Right atrium auricular region (tissue), 2 donors: ENCODE results near the gene MOGAT1. TPM values are rescaled to one million over a fixed set of nuclear protein-coding genes. Genes with fewer than 3 reads are reported as not detected.

Experiments
- DNase-seq: peaks from one replicate; pipeline ENCODE4 v3.0.0-alpha.2; 2019; ENCODE audit warnings: low spot score
- H3K27ac ChIP-seq, 2 donors: fragments of 200-600 bp; sonication (generic); 1 replicate in 1 of 2; 2 replicates in 1 of 2; pipeline ENCODE4 v1.5.1; 2016 to 2019
- H3K27me3 ChIP-seq, 2 donors: fragments of 200-600 bp; sonication (generic); one replicate each; pipeline versions ENCODE4 v1.5.1 to v1.6.0; 2017 to 2019
- H3K36me3 ChIP-seq: fragments of 200-600 bp; sonication (generic); one replicate; pipeline ENCODE4 v1.5.1; 2016
- H3K4me1 ChIP-seq, 2 donors: fragments of 200-600 bp; sonication (generic); one replicate each; pipeline versions ENCODE4 v1.5.1 to v1.6.0; 2017 to 2019
- H3K4me3 ChIP-seq, 2 donors: fragments of 200-600 bp; sonication (generic); 1 replicate in 1 of 2; 2 replicates in 1 of 2; pipeline ENCODE4 v1.5.1; 2017 to 2019; ENCODE audit warnings: mild to moderate bottlenecking in 1 of 2, moderate library complexity in 1 of 2
- H3K9me3 ChIP-seq, 2 donors: fragments of 200-600 bp; sonication (generic); one replicate each; pipeline ENCODE4 v1.5.1; 2019
- total RNA-seq, 2 donors: library from RNA; depleted of rRNA; stranded (reverse); fragments of >200 nt; gene quantifications; one replicate each; pipeline ENCODE4 v1.1.0, GENCODE V29; 2016
- TF ChIP-seq, protein P1 (sequence below), 2 donors: fragments of 200-600 bp; sonication (generic); IDR thresholded peaks; one replicate each; pipeline ENCODE4 v1.5.1; 2019; ENCODE audit warnings: antibody characterized with exemption in 2 of 2

MOGAT1 gene
- total RNA-seq, 2 donors from 2014 or later = not detected

DNA sequence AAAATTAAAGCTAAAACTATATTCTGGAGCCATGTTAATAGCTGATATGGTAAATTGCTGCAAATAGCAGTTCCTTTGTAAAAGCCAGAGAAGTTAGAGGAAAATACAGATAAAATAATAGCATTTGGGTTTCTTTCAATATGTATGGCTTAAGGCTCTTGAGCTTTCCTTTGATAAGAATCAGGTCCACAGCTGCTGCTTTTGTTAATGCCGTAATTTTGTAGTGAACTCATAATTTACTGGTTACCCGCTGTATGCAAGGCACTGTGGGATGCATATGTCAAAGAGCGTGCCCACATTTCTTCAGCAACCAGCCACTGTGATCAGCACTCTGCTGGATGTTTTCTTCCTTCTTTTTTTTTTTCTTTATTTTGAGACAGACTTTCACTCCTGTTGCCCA lies 79.1 kb downstream of the MOGAT1 start:
- Histone ChIP-seq H3K27ac (no peak overlapping the region), H3K36me3 (no peaks in the 10 kb centered on the region), H3K27me3 (no peaks in the 10 kb centered on the region), H3K4me1 (peaks cover 0 to 14% of the 10 kb centered on the region in 2 donors), H3K9me3 (no peaks in the 10 kb centered on the region), H3K4me3 (no peak overlapping the region)
- DNase-seq = no peak
- TF ChIP-seq, protein P1, sequence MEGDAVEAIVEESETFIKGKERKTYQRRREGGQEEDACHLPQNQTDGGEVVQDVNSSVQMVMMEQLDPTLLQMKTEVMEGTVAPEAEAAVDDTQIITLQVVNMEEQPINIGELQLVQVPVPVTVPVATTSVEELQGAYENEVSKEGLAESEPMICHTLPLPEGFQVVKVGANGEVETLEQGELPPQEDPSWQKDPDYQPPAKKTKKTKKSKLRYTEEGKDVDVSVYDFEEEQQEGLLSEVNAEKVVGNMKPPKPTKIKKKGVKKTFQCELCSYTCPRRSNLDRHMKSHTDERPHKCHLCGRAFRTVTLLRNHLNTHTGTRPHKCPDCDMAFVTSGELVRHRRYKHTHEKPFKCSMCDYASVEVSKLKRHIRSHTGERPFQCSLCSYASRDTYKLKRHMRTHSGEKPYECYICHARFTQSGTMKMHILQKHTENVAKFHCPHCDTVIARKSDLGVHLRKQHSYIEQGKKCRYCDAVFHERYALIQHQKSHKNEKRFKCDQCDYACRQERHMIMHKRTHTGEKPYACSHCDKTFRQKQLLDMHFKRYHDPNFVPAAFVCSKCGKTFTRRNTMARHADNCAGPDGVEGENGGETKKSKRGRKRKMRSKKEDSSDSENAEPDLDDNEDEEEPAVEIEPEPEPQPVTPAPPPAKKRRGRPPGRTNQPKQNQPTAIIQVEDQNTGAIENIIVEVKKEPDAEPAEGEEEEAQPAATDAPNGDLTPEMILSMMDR (IDR thresholded peaks at IDR 0.05) = no peak

DNA sequence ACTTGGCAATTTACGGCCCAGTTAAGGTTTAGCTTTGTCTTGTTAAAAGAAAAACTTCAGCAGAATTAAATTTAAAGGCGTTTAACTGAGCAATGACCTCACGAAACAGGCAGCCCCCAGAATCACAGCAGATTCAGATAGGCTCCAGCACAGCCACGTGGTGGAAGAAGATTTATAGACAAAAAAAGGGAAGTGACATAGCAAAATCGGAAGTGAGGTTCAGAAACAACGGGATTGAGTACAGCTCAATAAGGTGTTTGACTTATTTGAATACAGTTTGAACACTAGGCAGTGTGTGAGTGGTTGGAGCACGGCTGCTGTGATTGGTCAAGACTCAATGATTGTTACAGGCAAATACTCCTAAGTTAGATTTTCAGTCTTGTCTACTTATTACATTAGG lies 79.8 kb downstream of the MOGAT1 start:
- Histone ChIP-seq H3K4me3 (no peak overlapping the region), H3K9me3 (no peaks in the 10 kb centered on the region), H3K27me3 (no peaks in the 10 kb centered on the region), H3K27ac (no peak overlapping the region), H3K36me3 (no peaks in the 10 kb centered on the region), H3K4me1 (peaks cover 0 to 12% of the 10 kb centered on the region in 2 donors)
- TF ChIP-seq, protein P1 (IDR thresholded peaks at IDR 0.05) = no peak
- peak; percentile 30 for DNase-seq

DNA sequence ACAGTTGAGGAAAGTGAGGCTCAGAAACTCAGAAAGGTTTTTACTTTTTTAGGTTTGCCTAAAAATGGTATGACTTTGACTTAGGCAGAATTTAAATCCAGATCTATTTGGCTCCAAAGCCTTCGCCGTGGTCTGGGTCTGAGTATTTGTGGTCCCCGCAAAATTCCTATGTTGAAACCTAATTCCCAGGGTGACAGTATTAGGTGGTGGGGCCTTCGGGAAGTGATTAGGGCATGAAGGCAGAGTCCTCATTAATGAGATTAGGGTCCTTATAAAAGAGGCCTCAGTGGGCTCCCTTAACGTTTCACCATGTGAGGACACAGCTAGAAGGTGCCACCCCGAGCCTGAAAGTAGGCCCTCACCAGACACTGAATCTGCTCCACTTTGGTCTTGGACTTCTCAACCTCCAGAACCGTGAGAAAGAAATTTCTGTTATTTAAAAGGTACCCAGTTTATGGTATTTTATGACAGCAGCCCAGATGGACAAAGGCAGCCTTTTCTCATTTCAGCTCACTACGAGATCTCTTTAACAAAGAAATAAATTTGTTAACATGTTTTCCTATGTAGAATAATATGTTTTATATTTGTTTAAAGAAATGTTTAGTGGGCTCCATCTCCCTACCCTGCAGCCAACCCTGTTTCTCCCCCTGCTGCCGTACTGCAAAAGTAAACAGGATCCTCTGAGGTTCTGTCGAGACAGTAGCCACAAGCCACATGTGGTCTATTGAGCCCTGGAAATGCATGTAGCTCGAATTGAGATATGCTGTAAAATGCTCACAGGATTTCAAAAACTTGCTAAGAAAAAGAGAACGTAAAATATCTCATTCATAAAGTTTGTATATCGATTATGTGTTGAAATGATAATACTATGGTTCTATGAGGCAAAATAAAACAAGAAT lies 80.6 kb downstream of the MOGAT1 start:
- Histone ChIP-seq H3K4me3 (no peak overlapping the region), H3K4me1 (peaks cover 0 to 12% of the 10 kb centered on the region in 2 donors), H3K27ac (no peak overlapping the region), H3K9me3 (no peaks in the 10 kb centered on the region), H3K27me3 (no peaks in the 10 kb centered on the region), H3K36me3 (no peaks in the 10 kb centered on the region)
- peak; percentile 13 for DNase-seq
- TF ChIP-seq, protein P1 (IDR thresholded peaks at IDR 0.05) = no peak

DNA sequence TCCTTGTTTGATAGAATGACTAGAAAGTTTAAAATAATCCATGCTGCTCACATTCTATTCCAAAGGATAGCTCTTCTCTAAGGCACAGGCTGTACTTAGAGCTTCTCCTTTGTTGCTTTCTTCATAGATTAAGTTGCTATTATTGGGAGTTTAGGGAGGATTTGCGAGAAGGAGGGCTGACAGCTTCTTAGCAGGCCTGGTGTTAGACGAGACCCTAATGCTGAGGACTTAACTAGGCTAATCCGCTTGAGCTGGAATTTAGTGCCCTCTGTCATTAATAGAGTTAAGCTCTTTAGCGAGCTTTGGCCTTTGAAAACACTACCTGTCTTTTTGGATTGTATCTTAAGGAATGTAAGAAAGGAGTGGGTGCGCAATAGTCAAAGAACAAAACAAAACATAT lies 81.3 kb downstream of the MOGAT1 start:
- H3K4me1 ChIP-seq = peaks cover 0 to 12% of the 10 kb centered on the region in 2 donors
- no peaks in the 10 kb centered on the region for H3K36me3 ChIP-seq
- H3K4me3 ChIP-seq = no peak overlapping the region
- no peaks in the 10 kb centered on the region for H3K27me3 ChIP-seq
- H3K9me3 ChIP-seq = no peaks in the 10 kb centered on the region
- DNase-seq = no peak
- TF ChIP-seq, protein P1 (IDR thresholded peaks at IDR 0.05) = no peak
- H3K27ac ChIP-seq = no peak overlapping the region

DNA sequence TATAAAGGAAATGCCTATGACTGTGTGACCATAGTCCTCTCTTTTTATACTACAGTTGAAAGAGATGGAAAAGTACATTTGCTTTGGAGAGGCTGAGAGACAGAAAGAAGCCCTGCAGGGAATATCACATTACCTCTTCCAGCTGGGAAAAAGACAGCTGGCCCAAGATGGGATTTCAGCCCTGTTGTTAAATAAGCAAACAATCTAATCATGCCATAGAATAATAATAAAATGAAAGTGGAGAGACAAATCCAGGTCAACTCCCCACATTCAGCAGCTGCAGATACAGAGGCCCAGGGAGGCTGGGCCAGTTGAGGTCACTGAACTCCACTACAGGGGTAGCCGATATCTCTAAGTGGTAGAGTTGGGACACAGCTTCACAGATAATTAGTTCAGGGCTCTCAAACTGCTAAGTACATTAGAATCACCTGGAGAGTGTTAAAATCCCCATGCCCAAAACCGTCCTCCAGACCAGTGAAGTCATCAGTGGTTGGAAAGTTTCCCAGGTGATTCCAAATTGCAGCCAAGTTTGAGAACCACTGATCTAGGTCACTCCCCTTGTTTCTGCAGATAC lies 81.9 kb downstream of the MOGAT1 start:
- Histone ChIP-seq H3K27ac (no peak overlapping the region), H3K4me3 (no peak overlapping the region)

More for the DNA sequence above, 81.9 kb downstream of the MOGAT1 start:
- H3K36me3 ChIP-seq = no peaks in the 10 kb centered on the region
- peak; percentile 54 for DNase-seq
- H3K27me3 ChIP-seq = no peaks in the 10 kb centered on the region
- no peaks in the 10 kb centered on the region for H3K9me3 ChIP-seq
- TF ChIP-seq, protein P1 (IDR thresholded peaks at IDR 0.05) = no peak
- peaks cover 0 to 12% of the 10 kb centered on the region in 2 donors for H3K4me1 ChIP-seq
